Pancreas (tissue), 10 donors: ENCODE results near the gene PRKCA. TPM values are rescaled to one million over a fixed set of nuclear protein-coding genes. Genes with fewer than 3 reads are reported as not detected.

Experiments
- ATAC-seq, 4 donors: fragments of 200-7000 bp; cut with Tn5 transposase; one replicate each; pipeline versions ENCODE4 v1.8.0 to v1.9.1; 2020; ENCODE audit warnings: mild to moderate bottlenecking in 4 of 4, moderate library complexity in 4 of 4
- DNase-seq, 6 donors: peaks; one replicate each; pipeline ENCODE4 v3.0.0-alpha.2; 2020
- FAIRE-seq: peaks from 2 replicates; lab custom pipeline; 2012; peaks lifted over from hg19 to GRCh38; lab: Jason Lieb, UNC
- H3K27ac ChIP-seq, 4 donors: fragments of 200-600 bp; sonication (generic); 1 replicate in 3 of 4; 2 replicates in 1 of 4; pipeline versions ENCODE4 v1.5.0 to v1.8.0; 2020
- H3K27me3 ChIP-seq, 4 donors: fragments of 200-600 bp; one replicate each; pipeline ENCODE4 v1.8.0; 2021
- H3K36me3 ChIP-seq, 3 donors: fragments of 200-600 bp; sonication (generic) in 1 of 3; one replicate each; pipeline versions ENCODE4 v1.5.0 to v1.8.0; 2020 to 2021
- H3K4me1 ChIP-seq, 3 donors: fragments of 200-600 bp; one replicate each; pipeline ENCODE4 v1.8.0; 2021
- H3K4me3 ChIP-seq, 4 donors: fragments of 200-600 bp; sonication (generic) in 2 of 4; one replicate each; pipeline versions ENCODE4 v1.5.0 to v1.8.0; 2020 to 2021
- H3K9me3 ChIP-seq, 4 donors: fragments of 200-600 bp; one replicate each; pipeline ENCODE4 v1.8.0; 2021
- CTCF ChIP-seq, 4 donors: fragments of 200-600 bp; sonication (generic) in 3 of 4; IDR thresholded peaks; one replicate each; pipeline versions ENCODE4 v1.5.0 to v1.8.0; 2021; ENCODE audit warnings: antibody characterized with exemption in 4 of 4
- WGBS, 2 donors: extraction: QIAGEN DNeasy Blood & Tissue Kit; methylation state at CpG; one replicate each; pipeline ENCODE4 v1.1.7; 2013; 5-methylcytosine and 5-hydroxymethylcytosine counted together
- intact Hi-C, 3 donors: fragments of 100-400 bp; cut with DNase I; formaldehyde crosslinking; loops; one replicate each; pipeline versions ENCODE4 v1.11.1 to v1.14.2; 2022
- polyA plus RNA-seq, 2 donors: library from polyadenylated mRNA; stranded (reverse); fragments of 200-250 nt; gene quantifications; one replicate each; pipeline ENCODE4 v1.2.3, GENCODE V29; 2013
- total RNA-seq, 6 donors: library from RNA; stranded (reverse); fragmentation: NEBNext Ultra II Directional in 4 of 6; extraction: Animal tissue kit (Norgen Biotek cat#: 25700) in 4 of 6; gene quantifications; one replicate each; pipeline versions ENCODE4 v1.2.1 to v1.2.4, GENCODE V29; 2021 to 2023
- donor health status: healthy with polysubstance abuse.
- donor health status: DM: no; HTN: no; CAD: no; lungs with moderate emphysema.
- donor health status: DM: no; HTN: no; CAD: no.
- donor health status: control.
- donor health status: control.
- donor health status: Bipolar disorder and iron deficiency.
- donor health status: DM: yes; HTN: yes; CAD: no.
- donor health status: DM: no; HTN: no; CAD: no.
- donor health status: DM: no; HTN: no; CAD: no.
- donor health status: DM: yes; HTN: yes; CAD: no.

Gene PRKCA
- total and polyA plus RNA-seq, 8 donors: 3.5 to 22.3 (median 10.2) TPM

GRCh38 chr17:66746736-66747135 lies 444.3 kb downstream of the PRKCA start:
- no peak for FAIRE-seq

GRCh38 chr17:66747578-66748275 lies 445.3 kb downstream of the PRKCA start:
- ATAC-seq (no peak), FAIRE-seq (no peak), DNase-seq (peak in 1 of 6 donors; percentile 30)
- Histone ChIP-seq H3K9me3 (no peaks in the 10 kb centered on the region), H3K4me1 (no peaks in the 10 kb centered on the region), H3K27ac (no peak overlapping the region), H3K4me3 (no peak overlapping the region), H3K36me3 (no peaks in the 10 kb centered on the region), H3K27me3 (no peaks in the 10 kb centered on the region)
- no peak for TF ChIP-seq CTCF (IDR thresholded peaks at IDR 0.05)
- intact Hi-C loops: no loop called here
- 78 to 79% methylated on average over 17 of the region's 17 CpGs for WGBS, 2 donors

More at GRCh38 chr17:66746736-66747135, 444.3 kb downstream of the PRKCA start:
- DNase-seq (no peak), ATAC-seq (no peak)
- Histone ChIP-seq H3K36me3 (no peaks in the 10 kb centered on the region), H3K4me3 (no peak overlapping the region), H3K27me3 (no peaks in the 10 kb centered on the region), H3K4me1 (no peaks in the 10 kb centered on the region), H3K27ac (no peak overlapping the region), H3K9me3 (no peaks in the 10 kb centered on the region)
- intact Hi-C loops: no loop called here
- no peak for TF ChIP-seq CTCF (IDR thresholded peaks at IDR 0.05)
- 86% methylated on average over 5 of the region's 5 CpGs for WGBS, 2 donors

- H3K36me3 ChIP-seq: no peaks in the 10 kb centered on the region
- FAIRE-seq: no peak
- WGBS, 2 donors: 84 to 92% methylated on average over 8 of the region's 8 CpGs
- ATAC-seq: no peak
- H3K27me3 ChIP-seq: no peaks in the 10 kb centered on the region
- intact Hi-C loops: no loop called here
- H3K4me3 ChIP-seq: no peak overlapping the region
- H3K4me1 ChIP-seq: no peaks in the 10 kb centered on the region
- no peak for TF ChIP-seq CTCF (IDR thresholded peaks at IDR 0.05)
- peak in 1 of 6 donors; percentile 8 for DNase-seq
- H3K9me3 ChIP-seq: no peaks in the 10 kb centered on the region
- no peak overlapping the region for H3K27ac ChIP-seq
These were observed 446.2 kb downstream of the PRKCA start for GRCh38 chr17:66748578-66748977.

DNA sequence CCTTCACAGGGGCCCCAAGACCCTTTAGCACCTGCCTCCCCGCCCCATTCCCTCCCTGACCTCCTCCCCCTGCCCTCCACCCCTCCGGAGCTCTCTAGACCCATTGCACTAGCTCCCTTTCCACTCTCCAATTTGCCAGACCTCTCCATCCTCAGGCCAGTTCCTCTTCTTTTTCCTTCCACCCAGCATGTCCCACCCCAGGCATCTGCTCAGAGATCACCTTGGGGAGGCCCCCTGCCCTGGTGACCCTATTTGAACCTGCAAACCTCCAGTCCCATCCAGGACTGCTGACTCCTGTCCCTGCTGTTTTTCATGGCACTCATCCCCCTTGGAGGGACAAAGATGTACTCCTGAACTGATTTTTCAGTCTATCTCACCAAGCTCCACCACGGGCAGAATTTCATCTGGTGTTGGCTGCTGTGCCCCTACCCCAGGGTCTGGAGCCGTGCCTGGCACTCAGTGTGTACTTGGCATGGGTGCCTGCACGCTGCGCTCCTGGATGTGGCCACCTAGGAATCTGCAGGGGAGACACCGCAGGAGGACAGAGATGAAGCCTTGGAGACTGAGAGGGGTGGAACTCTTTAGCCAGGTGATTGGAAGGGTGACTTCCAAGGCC lies 446.9 kb downstream of the PRKCA start:
- no peaks in the 10 kb centered on the region for H3K27me3 ChIP-seq
- intact Hi-C loops: no loop called here
- no peaks in the 10 kb centered on the region for H3K4me1 ChIP-seq
- no peaks in the 10 kb centered on the region for H3K36me3 ChIP-seq
- DNase-seq (peak in 1 of 6 donors; percentile 15), FAIRE-seq (no peak), ATAC-seq (no peak)
- H3K27ac ChIP-seq: no peak overlapping the region
- H3K9me3 ChIP-seq: no peaks in the 10 kb centered on the region
- 95 to 97% methylated on average over 7 of the region's 7 CpGs for WGBS, 2 donors
- no peak for TF ChIP-seq CTCF (IDR thresholded peaks at IDR 0.05)
- H3K4me3 ChIP-seq: no peak overlapping the region

- 96 to 97% methylated on average over 7 of the region's 7 CpGs for WGBS, 2 donors
- H3K27me3 ChIP-seq: no peaks in the 10 kb centered on the region
- no peak for TF ChIP-seq CTCF (IDR thresholded peaks at IDR 0.05)
These were observed 447.7 kb downstream of the PRKCA start for GRCh38 chr17:66750116-66750515.

More at GRCh38 chr17:66750116-66750515, 447.7 kb downstream of the PRKCA start:
- no peak overlapping the region for H3K27ac ChIP-seq
- DNase-seq (no peak), ATAC-seq (no peak), FAIRE-seq (no peak)
- intact Hi-C loops: no loop called here
- no peaks in the 10 kb centered on the region for H3K36me3 ChIP-seq
- H3K4me3 ChIP-seq: no peak overlapping the region
- H3K4me1 ChIP-seq: no peaks in the 10 kb centered on the region
- H3K9me3 ChIP-seq: no peaks in the 10 kb centered on the region
